Measurements from ENCODE around the gene PRPF4.
"Not testable (repeated sequence)": the region's sequence is repeated elsewhere in the genome, so short reads cannot be mapped to it uniquely, and the experiment has no call there.

The PRPF4 gene

DNA sequence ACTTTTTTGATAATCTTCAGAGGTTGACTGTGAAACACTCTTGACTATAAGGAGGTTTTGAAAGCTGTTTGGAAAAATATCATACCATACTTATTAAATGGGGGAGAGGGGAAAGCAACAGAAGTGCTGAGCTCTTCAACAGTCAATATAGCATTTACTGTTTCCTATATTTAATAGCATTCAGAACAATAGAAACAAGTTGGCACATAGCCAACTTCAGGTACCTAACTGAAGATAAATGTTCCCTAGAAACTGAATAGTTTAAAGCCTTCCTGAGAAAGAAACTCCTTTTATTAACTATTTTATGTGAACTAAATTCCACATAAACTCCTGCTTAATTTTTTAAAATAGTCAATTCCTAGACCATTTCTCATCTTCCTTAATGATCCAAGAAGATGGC is 27.8 kb upstream of the PRPF4 start:
- ATAC-seq (replicated peaks; ENCODE audit: extremely low read depth, poor library complexity, severe bottlenecking) (no peak), DNase-seq (ENCODE audit: low spot score in 2 of 2) (no peak)
- H3K4me1 Mint-ChIP-seq, result no peaks in the 10 kb centered on the region
- no peaks in the 10 kb centered on the region for H3K27me3 Mint-ChIP-seq
- H3K36me3 Mint-ChIP-seq (ENCODE audit: insufficient read depth), result no peaks in the 10 kb centered on the region
- H3K9me3 Mint-ChIP-seq, result no peaks in the 10 kb centered on the region
- no peak overlapping the region for H3K27ac Mint-ChIP-seq (ENCODE audit: low read depth)
- H3K4me3 Mint-ChIP-seq, result no peak overlapping the region

DNA sequence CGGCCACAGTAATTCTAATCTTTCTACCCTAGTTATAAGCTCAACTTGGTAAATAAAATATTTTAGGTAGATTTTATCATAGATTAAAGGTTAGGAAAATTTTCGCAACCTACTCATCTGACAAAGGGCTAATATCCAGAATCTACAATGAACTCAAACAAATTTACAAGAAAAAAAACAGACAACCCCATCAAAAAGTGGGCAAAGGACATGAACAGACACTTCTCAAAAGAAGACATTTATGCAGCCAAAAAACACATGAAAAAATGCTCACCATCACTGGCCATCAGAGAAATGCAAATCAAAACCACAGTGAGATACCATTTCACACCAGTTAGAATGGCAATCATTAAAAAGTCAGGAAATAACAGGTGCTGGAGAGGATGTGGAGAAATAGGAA is 25.8 kb upstream of the PRPF4 start:
- not testable (repeated sequence) for H3K4me3 Mint-ChIP-seq; H3K36me3 Mint-ChIP-seq (ENCODE audit: insufficient read depth); ATAC-seq (replicated peaks; ENCODE audit: extremely low read depth, poor library complexity, severe bottlenecking); H3K4me1 Mint-ChIP-seq; H3K9me3 Mint-ChIP-seq; DNase-seq (ENCODE audit: low spot score in 2 of 2); H3K27me3 Mint-ChIP-seq; H3K27ac Mint-ChIP-seq (ENCODE audit: low read depth)

- no peaks in the 10 kb centered on the region for H3K36me3 Mint-ChIP-seq (ENCODE audit: insufficient read depth)
- no peaks in the 10 kb centered on the region for H3K27me3 Mint-ChIP-seq
- no peak overlapping the region for H3K4me3 Mint-ChIP-seq
- H3K9me3 Mint-ChIP-seq, result no peaks in the 10 kb centered on the region
- no peak overlapping the region for H3K27ac Mint-ChIP-seq (ENCODE audit: low read depth)
- H3K4me1 Mint-ChIP-seq, result no peaks in the 10 kb centered on the region
- ATAC-seq (replicated peaks; ENCODE audit: extremely low read depth, poor library complexity, severe bottlenecking) (no peak), DNase-seq (ENCODE audit: low spot score in 2 of 2) (no peak)
These were observed 24.7 kb upstream of the PRPF4 start for GRCh38 chr9:113250807-113251206.

GRCh38 chr9:113254991-113255390 is 20.5 kb upstream of the PRPF4 start:
- peaks cover under 1% of the 10 kb centered on the region for H3K36me3 Mint-ChIP-seq (ENCODE audit: insufficient read depth)
- no peaks in the 10 kb centered on the region for H3K9me3 Mint-ChIP-seq
- no peaks in the 10 kb centered on the region for H3K4me1 Mint-ChIP-seq
- ATAC-seq (replicated peaks; ENCODE audit: extremely low read depth, poor library complexity, severe bottlenecking), result no peak
- no peaks in the 10 kb centered on the region for H3K27me3 Mint-ChIP-seq
- H3K27ac Mint-ChIP-seq (ENCODE audit: low read depth), result no peak overlapping the region
- no peak overlapping the region for H3K4me3 Mint-ChIP-seq
- no peak for DNase-seq (ENCODE audit: low spot score in 2 of 2)

DNA sequence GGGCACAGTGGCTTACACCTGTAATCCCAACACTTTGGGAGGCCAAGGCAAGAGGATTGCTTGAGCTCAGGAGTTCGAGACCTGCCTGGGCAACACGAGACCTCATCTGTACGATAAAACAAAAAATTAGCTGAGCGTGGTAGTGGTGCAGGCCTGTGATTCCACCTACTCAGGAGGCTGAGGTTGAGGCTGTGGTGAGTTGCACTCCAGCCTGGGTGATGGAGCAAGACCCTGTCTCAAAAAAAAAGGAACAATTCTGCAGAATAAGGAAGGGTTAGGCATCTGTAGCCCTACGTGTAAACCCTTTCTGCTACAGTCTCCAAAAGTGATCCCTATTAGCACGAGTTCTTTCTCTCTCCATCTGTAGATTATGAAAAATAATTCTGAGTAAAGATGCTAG is 20.0 kb upstream of the PRPF4 start:
- no peaks in the 10 kb centered on the region for H3K4me1 Mint-ChIP-seq
- H3K36me3 Mint-ChIP-seq (ENCODE audit: insufficient read depth), result peaks cover 3% of the 10 kb centered on the region
- DNase-seq (ENCODE audit: low spot score in 2 of 2), result no peak
- no peak overlapping the region for H3K4me3 Mint-ChIP-seq
- H3K27ac Mint-ChIP-seq (ENCODE audit: low read depth), result no peak overlapping the region
- no peaks in the 10 kb centered on the region for H3K27me3 Mint-ChIP-seq
- no peak for ATAC-seq (replicated peaks; ENCODE audit: extremely low read depth, poor library complexity, severe bottlenecking)
- H3K9me3 Mint-ChIP-seq, result no peaks in the 10 kb centered on the region

- Mint-ChIP-seq H3K27ac (ENCODE audit: low read depth) (no peak overlapping the region), H3K27me3 (no peaks in the 10 kb centered on the region), H3K36me3 (ENCODE audit: insufficient read depth) (peaks cover 4% of the 10 kb centered on the region), H3K4me3 (no peak overlapping the region), H3K9me3 (no peaks in the 10 kb centered on the region), H3K4me1 (no peaks in the 10 kb centered on the region)
- ATAC-seq (replicated peaks; ENCODE audit: extremely low read depth, poor library complexity, severe bottlenecking) (no peak), DNase-seq (ENCODE audit: low spot score in 2 of 2) (no peak)
These were observed 17.6 kb upstream of the PRPF4 start for GRCh38 chr9:113257863-113258262.

DNA sequence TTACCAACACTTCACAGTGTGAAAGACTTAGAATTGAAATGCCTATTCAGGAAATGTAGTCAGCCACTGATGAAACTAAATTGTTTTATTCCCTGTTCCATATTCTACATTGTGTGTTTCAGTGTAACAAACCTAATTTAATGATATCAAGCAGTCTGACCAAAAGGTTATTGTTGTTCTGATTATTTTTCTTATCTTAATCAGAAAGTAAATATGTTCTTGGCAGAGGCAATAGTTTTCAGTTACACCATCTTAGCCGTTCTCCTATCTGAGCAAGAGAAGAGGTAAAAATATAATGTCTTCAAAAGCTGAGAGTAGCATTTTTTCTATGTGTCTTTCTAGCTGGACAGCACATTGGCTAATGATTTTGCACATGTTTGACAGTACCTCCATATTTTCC is 17.2 kb upstream of the PRPF4 start:
- Mint-ChIP-seq H3K9me3 (no peaks in the 10 kb centered on the region), H3K27me3 (no peaks in the 10 kb centered on the region), H3K4me3 (no peak overlapping the region), H3K27ac (ENCODE audit: low read depth) (no peak overlapping the region), H3K36me3 (ENCODE audit: insufficient read depth) (peaks cover 4% of the 10 kb centered on the region), H3K4me1 (no peaks in the 10 kb centered on the region)
- ATAC-seq (replicated peaks; ENCODE audit: extremely low read depth, poor library complexity, severe bottlenecking), result no peak
- no peak for DNase-seq (ENCODE audit: low spot score in 2 of 2)

- ATAC-seq (replicated peaks; ENCODE audit: extremely low read depth, poor library complexity, severe bottlenecking), result no peak
- no peaks in the 10 kb centered on the region for H3K27me3 Mint-ChIP-seq
- H3K27ac Mint-ChIP-seq (ENCODE audit: low read depth), result no peak overlapping the region
- H3K4me3 Mint-ChIP-seq, result no peak overlapping the region
- H3K36me3 Mint-ChIP-seq (ENCODE audit: insufficient read depth), result peaks cover 10% of the 10 kb centered on the region
- no peak for DNase-seq (ENCODE audit: low spot score in 2 of 2)
- no peaks in the 10 kb centered on the region for H3K9me3 Mint-ChIP-seq
- no peaks in the 10 kb centered on the region for H3K4me1 Mint-ChIP-seq
These were observed 13.4 kb upstream of the PRPF4 start for GRCh38 chr9:113261917-113262671.

GRCh38 chr9:113266174-113266573 is 9.3 kb upstream of the PRPF4 start:
- Mint-ChIP-seq H3K9me3 (no peaks in the 10 kb centered on the region), H3K27me3 (no peaks in the 10 kb centered on the region), H3K36me3 (ENCODE audit: insufficient read depth) (peaks cover 34% of the 10 kb centered on the region), H3K4me1 (peaks cover 14% of the 10 kb centered on the region), H3K4me3 (no peak overlapping the region), H3K27ac (ENCODE audit: low read depth) (no peak overlapping the region)
- ATAC-seq (replicated peaks; ENCODE audit: extremely low read depth, poor library complexity, severe bottlenecking), result no peak
- DNase-seq (ENCODE audit: low spot score in 2 of 2), result no peak

DNA sequence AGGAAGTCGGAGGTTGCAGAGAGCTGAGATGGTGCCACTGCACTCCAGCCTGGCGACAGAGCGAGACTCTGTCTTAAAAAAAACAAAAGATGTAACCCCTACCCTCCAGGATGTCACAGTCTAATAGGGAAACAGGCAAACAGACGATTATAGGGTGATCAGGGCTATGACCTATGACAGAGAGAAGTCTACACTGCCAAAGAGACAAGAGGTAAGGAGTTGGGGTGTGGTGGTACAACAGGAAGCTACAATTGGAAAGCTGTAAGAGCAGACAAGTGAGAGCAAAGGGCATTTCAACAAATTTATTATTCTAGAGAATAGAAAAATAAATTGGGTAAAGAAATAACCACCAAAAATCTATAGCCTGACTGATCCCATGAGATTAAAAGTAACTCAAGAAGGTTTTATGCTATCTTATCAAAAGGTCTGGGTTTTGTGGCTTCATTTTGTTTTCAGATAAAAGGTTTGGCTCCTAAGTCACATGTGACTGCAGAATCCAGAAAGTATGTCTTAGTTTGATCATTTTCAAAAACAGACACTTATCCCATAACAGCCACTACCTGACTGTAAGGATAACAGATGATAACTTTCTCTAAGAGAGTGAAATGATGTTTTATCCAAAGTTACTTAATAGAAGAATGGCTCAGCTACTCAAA is 7.4 kb upstream of the PRPF4 start:
- no peak for ATAC-seq (replicated peaks; ENCODE audit: extremely low read depth, poor library complexity, severe bottlenecking)
- H3K9me3 Mint-ChIP-seq, result no peaks in the 10 kb centered on the region
- no peak overlapping the region for H3K27ac Mint-ChIP-seq (ENCODE audit: low read depth)
- no peak for DNase-seq (ENCODE audit: low spot score in 2 of 2)
- H3K4me3 Mint-ChIP-seq, result no peak overlapping the region
- no peaks in the 10 kb centered on the region for H3K27me3 Mint-ChIP-seq
- peaks cover 15% of the 10 kb centered on the region for H3K4me1 Mint-ChIP-seq
- peaks cover 46% of the 10 kb centered on the region for H3K36me3 Mint-ChIP-seq (ENCODE audit: insufficient read depth)

DNA sequence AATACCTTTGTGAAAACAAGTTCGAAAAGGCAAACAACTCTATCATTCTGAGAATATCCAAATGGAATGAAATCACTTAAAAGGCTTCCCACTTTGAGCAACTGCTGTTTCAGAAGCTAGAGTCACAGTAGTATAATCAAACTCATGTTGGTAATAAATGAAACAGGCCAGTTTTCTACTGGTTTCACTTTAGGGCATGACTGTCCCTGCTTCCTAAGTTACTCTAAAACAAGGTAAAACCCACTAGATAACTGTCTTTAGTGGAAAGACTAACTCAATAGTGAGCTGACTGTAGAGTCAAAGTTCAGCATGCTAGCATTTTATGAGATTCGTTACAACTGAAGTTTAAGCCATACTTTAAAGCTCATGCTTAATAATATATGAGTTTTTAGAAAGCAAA is 6.1 kb upstream of the PRPF4 start:
- Mint-ChIP-seq H3K36me3 (ENCODE audit: insufficient read depth) (peaks cover 51% of the 10 kb centered on the region), H3K27ac (ENCODE audit: low read depth) (peak overlapping the region; percentile 50), H3K4me1 (peaks cover 20% of the 10 kb centered on the region), H3K27me3 (no peaks in the 10 kb centered on the region), H3K9me3 (no peaks in the 10 kb centered on the region), H3K4me3 (no peak overlapping the region)
- DNase-seq (ENCODE audit: low spot score in 2 of 2) (no peak), ATAC-seq (replicated peaks; ENCODE audit: extremely low read depth, poor library complexity, severe bottlenecking) (no peak)

- Mint-ChIP-seq H3K9me3 (no peaks in the 10 kb centered on the region), H3K4me3 (no peak overlapping the region), H3K4me1 (peaks cover 21% of the 10 kb centered on the region), H3K36me3 (ENCODE audit: insufficient read depth) (peaks cover 52% of the 10 kb centered on the region), H3K27ac (ENCODE audit: low read depth) (peak overlapping the region; percentile 50), H3K27me3 (no peaks in the 10 kb centered on the region)
- DNase-seq (ENCODE audit: low spot score in 2 of 2) (no peak), ATAC-seq (replicated peaks; ENCODE audit: extremely low read depth, poor library complexity, severe bottlenecking) (no peak)
These were observed 5.6 kb upstream of the PRPF4 start for GRCh38 chr9:113269871-113270270.

- Mint-ChIP-seq H3K4me1 (peaks cover 25% of the 10 kb centered on the region), H3K4me3 (no peak overlapping the region), H3K36me3 (ENCODE audit: insufficient read depth) (peaks cover 46% of the 10 kb centered on the region)
These were observed 843 bp upstream of the PRPF4 start for GRCh38 chr9:113274474-113275156.

More at GRCh38 chr9:113274474-113275156, 843 bp upstream of the PRPF4 start:
- ATAC-seq (replicated peaks; ENCODE audit: extremely low read depth, poor library complexity, severe bottlenecking) (peak; percentile 30), DNase-seq (ENCODE audit: low spot score in 2 of 2) (peak in 1 of 2 donors; percentile 15)
- H3K27me3 Mint-ChIP-seq, result no peaks in the 10 kb centered on the region
- H3K27ac Mint-ChIP-seq (ENCODE audit: low read depth), result no peak overlapping the region
- no peaks in the 10 kb centered on the region for H3K9me3 Mint-ChIP-seq
